Left cardiac atrium (tissue), 4 donors: ENCODE measurements around the gene FOXRED1. TPM values are rescaled to one million over a fixed set of nuclear protein-coding genes. Genes with fewer than 3 reads are reported as not detected.

Source experiments
- ATAC-seq, 2 donors: fragments of 200-7000 bp; cut with Tn5 transposase; one replicate each; pipeline ENCODE4 v1.9.1; 2020; ENCODE audit warnings: mild to moderate bottlenecking in 2 of 2, moderate library complexity in 2 of 2
- DNase-seq: peaks from one replicate; pipeline ENCODE4 v3.0.0-alpha.2; 2020
- intact Hi-C, 2 donors: fragments of 100-400 bp; cut with DNase I; formaldehyde crosslinking; loops; one replicate each; pipeline versions ENCODE4 v1.14.1 to v1.15.1; 2022 to 2023
- total RNA-seq, 2 donors: library from RNA; stranded (reverse); fragmentation: NEBNext Ultra II Directional; extraction: Animal tissue kit (Norgen Biotek cat#: 25700); gene quantifications; one replicate each; pipeline ENCODE4 v1.2.1, GENCODE V29; 2021
- donor health status: DM: no; HTN: yes; CAD: no.
- donor health status: DM: no; HTN: yes; CAD: no; lungs with severe emphysema.
- donor health status: DM: yes; HTN: yes; CAD: no.
- donor health status: Dilated cardiomyopathy.

The FOXRED1 gene
- total RNA-seq, 2 donors from 2014 or later, result 21.0 to 25.3 TPM

DNA sequence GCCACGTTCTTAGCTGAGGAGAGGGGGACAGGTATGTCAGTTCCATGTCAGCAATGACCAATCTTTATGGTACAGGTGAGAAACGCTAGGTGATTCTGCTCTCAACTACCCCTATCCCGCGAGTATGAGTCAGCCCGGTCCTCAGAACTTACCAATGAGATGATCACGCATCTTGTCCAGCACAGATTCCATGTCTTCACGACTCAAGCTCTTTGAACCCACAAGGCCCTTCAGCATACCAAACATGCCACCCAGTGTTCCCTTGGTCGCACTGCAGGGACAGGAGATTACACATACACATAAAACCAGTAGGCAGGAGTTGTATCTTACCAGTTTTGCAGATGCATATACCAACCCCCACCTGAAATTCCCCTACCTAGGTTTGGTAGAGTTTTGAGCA, 3.1 kb upstream of the FOXRED1 start:
- intact Hi-C loops, result loop anchor here in 1 of 2 donors (10.0 kb wide), 1 partner anchor 51 kb away; the partner anchor contains the start of genes FAM118B and RPUSD4
- DNase-seq, result no peak
- no peak for ATAC-seq

- intact Hi-C loops, result loop anchor here in 1 of 2 donors (10.0 kb wide), 1 partner anchor 53 kb away; the partner anchor contains the start of genes FAM118B and RPUSD4
- DNase-seq, result no peak
- ATAC-seq, result no peak
Observed at GRCh38 chr11:126267650-126268049, 1.3 kb upstream of the FOXRED1 start.

DNA sequence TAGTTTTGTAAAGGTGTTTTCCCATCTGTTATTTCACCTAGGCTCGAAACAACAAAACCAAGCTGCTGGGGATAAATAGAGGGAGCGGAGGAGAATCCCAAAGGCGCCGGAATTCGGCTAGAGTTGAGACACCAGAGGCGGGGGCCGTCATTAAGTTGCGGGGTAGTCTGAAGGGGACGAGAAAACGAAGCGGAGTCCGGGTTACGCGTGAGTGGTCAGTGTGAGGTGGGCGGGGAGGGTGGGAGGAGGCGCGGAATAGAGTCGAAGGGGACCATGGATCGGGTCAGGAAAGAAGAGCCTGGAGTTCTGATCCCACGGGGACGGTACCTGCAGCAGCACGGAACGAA, 620 bp upstream of the FOXRED1 start:
- peak; percentile 29 for DNase-seq
- intact Hi-C loops, result loop anchor here in 1 of 2 donors (10.0 kb wide), 1 partner anchor 54 kb away; the partner anchor contains the start of genes FAM118B and RPUSD4
- peak; percentile 20 to 41 for ATAC-seq

DNA sequence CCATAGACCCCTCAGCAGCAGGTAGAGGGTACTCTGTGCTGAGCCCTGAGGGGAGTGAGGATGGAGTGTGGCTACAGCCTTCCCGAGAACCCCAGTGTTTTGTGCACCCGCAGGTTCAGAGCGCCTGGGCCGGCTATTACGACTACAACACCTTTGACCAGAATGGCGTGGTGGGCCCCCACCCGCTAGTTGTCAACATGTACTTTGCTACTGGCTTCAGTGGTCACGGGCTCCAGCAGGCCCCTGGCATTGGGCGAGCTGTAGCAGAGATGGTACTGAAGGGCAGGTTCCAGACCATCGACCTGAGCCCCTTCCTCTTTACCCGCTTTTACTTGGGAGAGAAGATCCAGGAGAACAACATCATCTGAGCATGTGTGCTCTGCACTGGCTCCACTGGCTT, 8.4 kb downstream of the FOXRED1 start:
- intact Hi-C loops, result no loop called here
- DNase-seq (no peak), ATAC-seq (no peak)

- DNase-seq, result no peak
- intact Hi-C loops, result no loop called here
- no peak for ATAC-seq
Observed at GRCh38 chr11:126277780-126278179, 8.8 kb downstream of the FOXRED1 start.

- no peak for DNase-seq
- intact Hi-C loops, result no loop called here
- ATAC-seq, result no peak
Observed at GRCh38 chr11:126279191-126279590, 10.2 kb downstream of the FOXRED1 start.

- intact Hi-C loops, result no loop called here
- ATAC-seq (no peak), DNase-seq (no peak)
Observed at GRCh38 chr11:126280595-126280994, 11.6 kb downstream of the FOXRED1 start.

- intact Hi-C loops, result no loop called here
- DNase-seq (no peak), ATAC-seq (no peak)
Observed at GRCh38 chr11:126281245-126281644, 12.3 kb downstream of the FOXRED1 start.

DNA sequence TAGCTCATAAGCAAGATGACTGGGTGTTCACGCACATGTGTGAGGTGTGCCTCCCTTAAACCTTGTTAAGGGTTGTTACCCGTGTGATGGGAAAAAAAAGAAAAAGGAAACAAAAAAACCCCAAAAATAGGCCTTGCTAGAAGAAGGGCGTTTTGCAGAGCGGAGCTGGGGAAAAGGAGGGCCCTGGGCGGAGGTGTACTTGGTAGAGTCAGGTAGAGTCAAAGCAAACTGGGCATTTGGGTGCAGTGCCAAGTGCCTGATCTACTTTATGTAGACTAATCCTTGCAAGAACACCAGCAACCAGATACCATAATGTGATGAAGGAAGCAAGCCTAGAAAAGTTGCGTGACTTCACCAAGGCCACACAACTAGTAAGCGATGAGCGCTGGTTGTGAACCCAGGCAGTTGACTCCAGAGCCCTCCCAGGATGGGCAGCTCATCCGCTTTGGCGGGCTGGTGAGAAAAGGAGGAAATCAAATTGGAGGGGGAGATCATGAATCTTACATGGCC, 12.8 kb downstream of the FOXRED1 start:
- DNase-seq (no peak), ATAC-seq (no peak)
- intact Hi-C loops, result no loop called here

DNA sequence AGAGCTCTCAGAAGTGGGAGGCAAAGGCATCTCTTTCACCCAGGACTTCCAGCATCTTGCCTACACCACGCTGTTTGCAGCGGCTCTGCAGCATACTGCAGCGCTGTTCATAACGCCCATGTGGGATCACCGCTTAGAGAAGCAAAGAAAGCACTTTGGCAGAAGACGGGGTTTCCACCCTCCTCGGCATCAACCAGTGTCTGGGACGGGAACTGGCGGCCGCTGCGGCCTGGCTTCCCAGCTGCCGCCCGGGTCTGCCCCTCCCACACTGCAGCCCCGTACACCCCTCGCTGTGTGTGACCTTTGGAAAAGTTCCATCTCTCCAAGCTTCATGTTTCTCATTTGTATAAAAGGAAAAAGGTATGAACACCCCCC, 13.4 kb downstream of the FOXRED1 start:
- ATAC-seq (peak; percentile 73 to 76), DNase-seq (peak; percentile 66)
- intact Hi-C loops, result no loop called here

GRCh38 chr11:126282736-126283591, 14.0 kb downstream of the FOXRED1 start, which contains the start of gene TIRAP:
TIRAP (plus strand) TSS chr11:126283093; CDS start chr11:126290895, 7,802 bp downstream.
- peak; percentile 72 for DNase-seq
- intact Hi-C loops, result no loop called here
- peak; percentile 93 to 94 for ATAC-seq

DNA sequence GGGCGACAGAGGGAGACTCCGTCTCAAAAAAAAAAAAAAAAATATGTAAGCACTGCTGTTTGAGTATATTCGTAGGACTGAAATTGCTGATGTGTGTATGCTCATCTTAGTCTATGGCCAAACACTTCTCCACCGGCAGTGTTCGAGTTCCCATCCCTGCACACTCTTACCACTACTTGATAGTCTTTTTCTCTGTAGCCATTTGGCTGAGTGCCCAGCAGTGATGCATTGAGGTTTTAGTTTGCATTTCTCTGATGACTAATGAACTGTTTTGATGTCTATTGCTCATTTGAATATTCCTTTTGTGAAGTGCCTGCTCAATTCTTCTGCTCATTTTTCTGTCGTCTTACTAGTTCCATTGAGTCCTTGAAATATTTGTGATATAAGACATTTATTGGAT, 15.9 kb downstream of the FOXRED1 start:
- DNase-seq (peak; percentile 79), ATAC-seq (no peak)
- intact Hi-C loops, result no loop called here

DNA sequence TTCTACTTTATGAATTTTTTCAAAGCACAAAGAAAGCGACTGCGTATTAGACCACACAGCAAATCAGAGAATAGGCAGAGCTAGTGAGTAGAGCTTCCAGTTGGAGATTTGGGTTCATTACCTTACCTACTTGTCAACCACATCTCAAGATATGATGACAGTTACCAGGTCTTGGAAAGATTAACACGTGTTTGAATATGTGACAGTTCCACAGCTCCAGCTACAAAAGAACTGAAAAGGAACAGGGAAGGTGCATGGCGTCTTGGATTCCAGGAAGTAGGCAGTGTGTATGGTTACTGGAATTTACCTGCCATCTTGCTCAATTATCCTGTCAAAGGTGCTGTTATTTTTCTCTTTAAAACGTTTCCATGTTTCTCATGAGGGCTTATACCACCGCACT, 19.3 kb downstream of the FOXRED1 start:
- intact Hi-C loops, result no loop called here
- ATAC-seq (no peak), DNase-seq (no peak)

DNA sequence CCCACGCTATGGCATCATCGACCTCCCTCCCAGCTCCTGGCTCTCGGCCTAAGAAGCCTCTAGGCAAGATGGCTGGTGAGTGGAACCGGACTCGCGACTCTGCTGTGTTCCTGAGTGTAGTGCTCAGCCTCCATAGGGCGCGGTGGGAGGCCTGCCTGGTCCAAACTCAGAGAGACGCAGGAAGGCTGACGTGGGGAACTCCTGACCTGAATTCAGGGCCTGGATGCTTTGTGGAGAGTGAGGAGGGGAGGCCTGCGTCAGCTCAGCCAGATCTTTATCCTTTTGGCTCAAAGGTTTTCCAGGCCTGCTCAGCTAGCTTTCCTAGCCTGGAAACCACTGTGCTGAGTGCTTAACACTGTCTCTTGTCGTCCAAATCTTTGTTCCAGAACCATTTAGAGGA, 21.9 kb downstream of the FOXRED1 start:
- intact Hi-C loops, result no loop called here
- DNase-seq, result peak; percentile 31
- peak; percentile 22 to 51 for ATAC-seq

DNA sequence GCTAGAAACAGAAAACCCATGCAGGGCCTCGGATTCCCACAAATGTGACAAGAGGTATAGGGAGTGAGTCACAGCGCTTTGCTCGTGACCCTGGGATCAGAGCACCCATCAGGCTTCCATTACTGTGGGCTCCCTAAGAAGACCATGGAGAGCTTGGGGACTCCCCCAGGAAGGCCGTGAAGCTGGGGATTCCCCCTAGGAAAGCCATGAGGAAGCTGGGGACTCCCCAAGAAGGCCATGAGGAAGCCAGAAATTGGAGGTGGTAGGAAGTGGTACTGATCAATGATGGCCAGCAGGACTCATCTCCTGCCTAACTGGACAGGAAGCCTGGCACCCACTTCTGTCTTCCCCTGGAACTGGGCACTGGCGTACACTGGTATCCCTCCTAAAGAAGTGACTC, 24.8 kb downstream of the FOXRED1 start:
- intact Hi-C loops, result no loop called here
- no peak for DNase-seq
- ATAC-seq, result no peak

GRCh38 chr11:126297004-126297403, 28.1 kb downstream of the FOXRED1 start:
- intact Hi-C loops, result no loop called here
- DNase-seq (no peak), ATAC-seq (no peak)

DNA sequence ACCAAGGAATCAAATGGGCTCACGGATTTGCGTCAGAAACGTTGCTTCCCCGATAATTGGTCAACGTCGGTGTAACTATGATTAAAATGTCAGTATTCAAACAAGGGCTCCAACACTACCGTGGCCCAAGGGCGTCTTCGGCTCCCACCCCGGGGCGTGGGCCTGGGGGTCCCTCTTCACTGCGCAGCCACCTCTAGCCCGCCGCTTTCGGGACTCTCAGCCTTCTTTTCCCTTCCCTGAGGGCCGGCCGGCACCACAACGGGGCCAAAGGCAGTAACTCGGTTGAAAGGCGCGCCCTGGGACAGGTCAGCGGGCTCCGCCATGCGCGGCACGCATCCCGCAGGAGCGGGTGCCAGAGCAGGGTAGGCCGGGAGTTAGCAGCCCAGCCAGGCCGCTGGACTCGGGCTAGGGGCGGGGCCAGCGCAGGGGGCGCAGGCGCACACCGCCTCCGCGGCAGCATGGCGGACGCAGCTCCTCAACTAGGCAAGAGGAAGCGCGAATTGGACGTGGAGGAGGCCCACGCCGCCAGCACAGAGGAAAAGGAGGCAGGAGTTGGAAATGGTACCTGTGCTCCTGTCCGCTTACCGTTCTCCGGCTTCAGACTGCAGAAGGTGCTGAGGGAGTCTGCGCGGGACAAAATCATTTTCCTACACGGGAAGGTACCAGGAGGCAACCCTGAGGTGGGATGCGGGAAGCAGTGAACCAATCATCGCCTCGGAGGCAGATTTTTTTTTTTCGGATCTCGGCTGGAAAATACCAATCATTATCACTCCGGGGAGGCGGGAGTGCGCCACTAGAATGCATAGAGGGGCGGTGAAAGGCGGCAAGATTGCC, 34.9 kb downstream of the FOXRED1 start, which contains the start of gene DCPS:
Gene DCPS, plus strand, starts transcription at position 438 of the 834 bp plus-strand sequence. Its CDS starts 21 bp downstream, at position 459.
- DNase-seq (peak; percentile 92), ATAC-seq (peak; percentile 99)
- intact Hi-C loops, result no loop called here

DNA sequence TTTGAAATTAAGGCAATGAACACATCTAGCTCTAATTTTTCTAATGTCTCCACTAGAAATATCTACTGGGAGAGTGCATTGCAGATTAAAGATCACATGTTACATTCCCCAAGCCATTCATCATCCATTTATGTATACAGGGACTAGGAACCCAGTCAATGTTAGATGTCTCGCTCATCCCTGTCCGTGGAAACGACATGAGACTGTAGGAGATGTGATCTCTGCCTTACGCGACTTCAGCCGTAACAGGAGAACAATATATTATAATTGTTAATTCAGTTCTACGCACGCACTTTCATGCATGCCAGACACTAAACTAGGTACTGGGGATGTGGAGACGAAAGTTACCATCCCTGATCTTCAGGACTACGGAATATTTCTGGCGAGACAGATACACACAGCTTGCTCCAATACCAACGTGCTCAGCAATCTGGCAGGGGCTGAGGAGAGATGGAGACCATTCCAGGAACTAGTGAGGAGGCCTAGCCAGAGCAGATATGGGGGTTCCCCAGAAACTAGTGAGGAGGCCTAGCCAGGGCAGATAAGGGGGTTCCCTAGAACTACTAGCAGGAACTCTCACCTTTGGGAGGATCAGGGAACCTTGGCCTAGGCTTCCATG, 35.6 kb downstream of the FOXRED1 start:
- no peak for DNase-seq
- intact Hi-C loops, result no loop called here
- peak in 1 of 2 donors; percentile 20 for ATAC-seq

GRCh38 chr11:126305699-126306098, 36.7 kb downstream of the FOXRED1 start:
- ATAC-seq (no peak), DNase-seq (no peak)
- intact Hi-C loops, result no loop called here
